Measurements from ENCODE around the gene RPL36.

RPL36 gene

DNA sequence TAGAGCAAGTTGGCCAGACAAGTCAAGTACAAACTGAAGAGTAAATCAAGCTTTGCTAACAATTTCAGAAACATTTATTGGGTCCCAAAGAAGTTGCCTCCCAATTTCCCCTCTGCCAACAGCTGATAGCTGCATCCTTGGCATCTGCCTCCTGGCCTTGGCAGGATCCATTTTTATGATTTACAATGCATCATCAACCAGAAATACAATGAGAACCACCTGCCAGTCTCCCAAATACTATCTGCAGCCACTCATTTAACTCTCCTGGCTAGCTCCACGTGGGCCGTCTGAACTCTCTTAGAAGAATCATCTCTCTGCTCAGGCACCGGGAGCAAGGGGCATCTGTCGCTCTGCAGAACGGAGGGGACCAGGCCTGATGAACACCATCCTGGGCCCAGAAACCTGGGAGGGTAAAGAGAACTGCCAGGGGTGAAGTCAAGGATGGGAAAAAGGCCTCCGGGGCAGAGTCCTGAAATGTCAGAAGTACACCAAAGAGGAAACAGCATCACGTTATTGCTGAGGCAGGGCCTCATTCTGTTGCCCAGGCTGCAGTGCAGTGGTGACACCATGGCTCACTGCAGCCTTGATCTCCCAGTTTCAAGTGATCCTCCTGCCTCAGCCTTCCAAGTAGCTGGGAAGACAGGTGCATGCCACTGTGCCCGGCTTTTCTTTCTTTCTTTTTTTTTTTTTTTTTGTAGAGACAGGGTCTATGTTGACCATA is 27.3 kb downstream of the RPL36 start:
- ATAC-seq: no peak
- TF ChIP-seq OSR1 (CRISPR knock-in tag; IDR thresholded peaks at IDR 0.05) (no peak), RARB (CRISPR knock-in tag; IDR thresholded peaks at IDR 0.05) (no peak), ZFP3 (CRISPR knock-in tag; IDR thresholded peaks at IDR 0.05) (no peak), ZNF70 (CRISPR knock-in tag; IDR thresholded peaks at IDR 0.05) (no peak), BACH2 (CRISPR knock-in tag; IDR thresholded peaks at IDR 0.05; ENCODE audit: borderline replicate concordance) (no peak), ZC3H10 (CRISPR knock-in tag; IDR thresholded peaks at IDR 0.05) (no peak), PPARA (CRISPR knock-in tag; IDR thresholded peaks at IDR 0.05; ENCODE audit: borderline replicate concordance) (no peak), ESRRG (CRISPR knock-in tag; IDR thresholded peaks at IDR 0.05) (no peak), ISL1 (CRISPR knock-in tag; IDR thresholded peaks at IDR 0.05) (no peak), ARNTL (CRISPR knock-in tag; IDR thresholded peaks at IDR 0.05; ENCODE audit: borderline replicate concordance, low read depth) (no peak), ZFP30 (CRISPR knock-in tag; IDR thresholded peaks at IDR 0.05) (no peak)
- TF ChIP-seq, protein P1, sequence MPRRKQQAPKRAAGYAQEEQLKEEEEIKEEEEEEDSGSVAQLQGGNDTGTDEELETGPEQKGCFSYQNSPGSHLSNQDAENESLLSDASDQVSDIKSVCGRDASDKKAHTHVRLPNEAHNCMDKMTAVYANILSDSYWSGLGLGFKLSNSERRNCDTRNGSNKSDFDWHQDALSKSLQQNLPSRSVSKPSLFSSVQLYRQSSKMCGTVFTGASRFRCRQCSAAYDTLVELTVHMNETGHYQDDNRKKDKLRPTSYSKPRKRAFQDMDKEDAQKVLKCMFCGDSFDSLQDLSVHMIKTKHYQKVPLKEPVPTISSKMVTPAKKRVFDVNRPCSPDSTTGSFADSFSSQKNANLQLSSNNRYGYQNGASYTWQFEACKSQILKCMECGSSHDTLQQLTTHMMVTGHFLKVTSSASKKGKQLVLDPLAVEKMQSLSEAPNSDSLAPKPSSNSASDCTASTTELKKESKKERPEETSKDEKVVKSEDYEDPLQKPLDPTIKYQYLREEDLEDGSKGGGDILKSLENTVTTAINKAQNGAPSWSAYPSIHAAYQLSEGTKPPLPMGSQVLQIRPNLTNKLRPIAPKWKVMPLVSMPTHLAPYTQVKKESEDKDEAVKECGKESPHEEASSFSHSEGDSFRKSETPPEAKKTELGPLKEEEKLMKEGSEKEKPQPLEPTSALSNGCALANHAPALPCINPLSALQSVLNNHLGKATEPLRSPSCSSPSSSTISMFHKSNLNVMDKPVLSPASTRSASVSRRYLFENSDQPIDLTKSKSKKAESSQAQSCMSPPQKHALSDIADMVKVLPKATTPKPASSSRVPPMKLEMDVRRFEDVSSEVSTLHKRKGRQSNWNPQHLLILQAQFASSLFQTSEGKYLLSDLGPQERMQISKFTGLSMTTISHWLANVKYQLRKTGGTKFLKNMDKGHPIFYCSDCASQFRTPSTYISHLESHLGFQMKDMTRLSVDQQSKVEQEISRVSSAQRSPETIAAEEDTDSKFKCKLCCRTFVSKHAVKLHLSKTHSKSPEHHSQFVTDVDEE (CRISPR knock-in tag; IDR thresholded peaks at IDR 0.05): no peak
- TF ChIP-seq, protein P2, sequence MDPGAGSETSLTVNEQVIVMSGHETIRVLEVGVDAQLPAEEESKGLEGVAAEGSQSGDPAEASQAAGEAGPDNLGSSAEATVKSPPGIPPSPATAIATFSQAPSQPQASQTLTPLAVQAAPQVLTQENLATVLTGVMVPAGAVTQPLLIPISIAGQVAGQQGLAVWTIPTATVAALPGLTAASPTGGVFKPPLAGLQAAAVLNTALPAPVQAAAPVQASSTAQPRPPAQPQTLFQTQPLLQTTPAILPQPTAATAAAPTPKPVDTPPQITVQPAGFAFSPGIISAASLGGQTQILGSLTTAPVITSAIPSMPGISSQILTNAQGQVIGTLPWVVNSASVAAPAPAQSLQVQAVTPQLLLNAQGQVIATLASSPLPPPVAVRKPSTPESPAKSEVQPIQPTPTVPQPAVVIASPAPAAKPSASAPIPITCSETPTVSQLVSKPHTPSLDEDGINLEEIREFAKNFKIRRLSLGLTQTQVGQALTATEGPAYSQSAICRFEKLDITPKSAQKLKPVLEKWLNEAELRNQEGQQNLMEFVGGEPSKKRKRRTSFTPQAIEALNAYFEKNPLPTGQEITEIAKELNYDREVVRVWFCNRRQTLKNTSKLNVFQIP (CRISPR knock-in tag; IDR thresholded peaks at IDR 0.05; ENCODE audit: borderline replicate concordance, low read depth): no peak
- TF ChIP-seq, protein P3, sequence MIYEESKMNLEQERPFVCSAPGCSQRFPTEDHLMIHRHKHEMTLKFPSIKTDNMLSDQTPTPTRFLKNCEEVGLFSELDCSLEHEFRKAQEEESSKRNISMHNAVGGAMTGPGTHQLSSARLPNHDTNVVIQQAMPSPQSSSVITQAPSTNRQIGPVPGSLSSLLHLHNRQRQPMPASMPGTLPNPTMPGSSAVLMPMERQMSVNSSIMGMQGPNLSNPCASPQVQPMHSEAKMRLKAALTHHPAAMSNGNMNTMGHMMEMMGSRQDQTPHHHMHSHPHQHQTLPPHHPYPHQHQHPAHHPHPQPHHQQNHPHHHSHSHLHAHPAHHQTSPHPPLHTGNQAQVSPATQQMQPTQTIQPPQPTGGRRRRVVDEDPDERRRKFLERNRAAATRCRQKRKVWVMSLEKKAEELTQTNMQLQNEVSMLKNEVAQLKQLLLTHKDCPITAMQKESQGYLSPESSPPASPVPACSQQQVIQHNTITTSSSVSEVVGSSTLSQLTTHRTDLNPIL (CRISPR knock-in tag; IDR thresholded peaks at IDR 0.05; ENCODE audit: low read depth): no peak
- TF ChIP-seq, protein P4, sequence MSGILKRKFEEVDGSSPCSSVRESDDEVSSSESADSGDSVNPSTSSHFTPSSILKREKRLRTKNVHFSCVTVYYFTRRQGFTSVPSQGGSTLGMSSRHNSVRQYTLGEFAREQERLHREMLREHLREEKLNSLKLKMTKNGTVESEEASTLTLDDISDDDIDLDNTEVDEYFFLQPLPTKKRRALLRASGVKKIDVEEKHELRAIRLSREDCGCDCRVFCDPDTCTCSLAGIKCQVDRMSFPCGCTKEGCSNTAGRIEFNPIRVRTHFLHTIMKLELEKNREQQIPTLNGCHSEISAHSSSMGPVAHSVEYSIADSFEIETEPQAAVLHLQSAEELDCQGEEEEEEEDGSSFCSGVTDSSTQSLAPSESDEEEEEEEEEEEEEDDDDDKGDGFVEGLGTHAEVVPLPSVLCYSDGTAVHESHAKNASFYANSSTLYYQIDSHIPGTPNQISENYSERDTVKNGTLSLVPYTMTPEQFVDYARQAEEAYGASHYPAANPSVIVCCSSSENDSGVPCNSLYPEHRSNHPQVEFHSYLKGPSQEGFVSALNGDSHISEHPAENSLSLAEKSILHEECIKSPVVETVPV (CRISPR knock-in tag; IDR thresholded peaks at IDR 0.05): no peak

DNA sequence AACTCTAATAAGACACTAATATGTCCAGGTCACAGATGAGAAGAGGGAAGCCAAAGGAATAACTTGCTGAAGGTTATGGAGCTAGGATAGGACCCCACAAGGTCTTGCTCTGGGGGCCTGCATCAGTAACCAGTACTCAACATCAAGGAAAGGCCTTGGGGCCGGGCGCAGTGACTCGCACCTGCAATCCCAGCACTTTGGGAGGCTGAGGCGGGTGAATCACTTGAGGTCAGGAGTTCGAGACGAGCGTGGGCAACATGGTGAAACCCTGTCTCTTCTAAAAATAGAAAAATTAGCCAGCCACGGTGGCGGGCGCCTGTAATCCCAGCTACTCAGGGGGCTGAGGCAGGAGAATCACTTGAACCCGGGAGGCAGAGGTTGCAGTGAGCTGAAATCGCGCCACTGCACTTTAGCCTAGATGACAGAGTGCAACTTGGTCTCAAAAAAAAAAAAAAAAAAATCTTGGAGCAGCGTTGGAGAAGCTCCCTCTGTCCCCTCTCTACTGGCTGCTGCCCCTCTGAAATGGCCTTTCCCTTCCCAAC is 28.0 kb downstream of the RPL36 start:
- no peak for ATAC-seq
- no peak for TF ChIP-seq ZNF70 (CRISPR knock-in tag; IDR thresholded peaks at IDR 0.05)

DNA sequence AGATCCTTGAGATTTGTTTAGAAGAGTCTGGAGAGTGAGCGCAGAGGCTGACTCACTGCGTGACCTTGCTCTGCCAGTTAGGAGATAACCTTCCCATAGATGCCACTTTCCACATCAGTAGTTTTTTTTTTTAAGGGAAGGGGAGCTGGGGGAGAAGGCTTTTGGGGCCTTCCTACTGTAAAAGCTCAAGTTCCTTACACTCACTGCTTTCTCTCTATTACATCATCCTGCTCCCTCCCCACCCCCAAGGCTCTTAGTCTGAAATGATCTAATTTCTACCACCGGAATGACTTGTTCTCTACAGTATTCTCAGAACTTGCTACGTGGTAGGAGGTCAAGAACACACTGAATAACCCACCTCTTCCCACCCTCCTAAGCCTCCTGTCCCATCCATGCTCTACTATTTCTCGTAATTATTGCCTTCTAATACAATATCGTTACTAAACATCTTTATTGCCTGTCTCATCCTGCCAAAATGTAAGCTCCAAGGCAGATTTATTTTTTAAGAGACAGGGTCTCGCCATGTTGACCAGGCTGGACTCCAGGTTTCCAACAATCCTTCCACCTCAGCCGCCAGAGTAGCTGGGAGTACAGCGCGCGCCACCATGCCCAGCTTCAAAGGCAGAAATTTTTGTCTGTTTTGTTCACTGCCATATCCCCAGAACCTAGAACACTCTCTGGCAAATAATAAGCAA is 28.6 kb downstream of the RPL36 start:
- ATAC-seq: no peak
- TF ChIP-seq BACH2 (CRISPR knock-in tag; IDR thresholded peaks at IDR 0.05; ENCODE audit: borderline replicate concordance) (no peak), ZNF565 (CRISPR knock-in tag; conservative IDR thresholded peaks at IDR 0.05; ENCODE audit: low read depth) (no peak), ZFP3 (CRISPR knock-in tag; IDR thresholded peaks at IDR 0.05) (no peak), SNAI2 (CRISPR knock-in tag; IDR thresholded peaks at IDR 0.05) (no peak), ARNTL (CRISPR knock-in tag; IDR thresholded peaks at IDR 0.05; ENCODE audit: borderline replicate concordance, low read depth) (no peak), ZNF70 (CRISPR knock-in tag; IDR thresholded peaks at IDR 0.05) (no peak), PPARA (CRISPR knock-in tag; IDR thresholded peaks at IDR 0.05; ENCODE audit: borderline replicate concordance) (no peak), OSR1 (CRISPR knock-in tag; IDR thresholded peaks at IDR 0.05) (no peak), TCF4 (CRISPR knock-in tag; IDR thresholded peaks at IDR 0.05; ENCODE audit: borderline replicate concordance) (no peak), ISL1 (CRISPR knock-in tag; IDR thresholded peaks at IDR 0.05) (no peak), ESRRG (CRISPR knock-in tag; IDR thresholded peaks at IDR 0.05) (no peak)
- TF ChIP-seq, protein P1 (CRISPR knock-in tag; IDR thresholded peaks at IDR 0.05): no peak
- TF ChIP-seq, protein P3 (CRISPR knock-in tag; IDR thresholded peaks at IDR 0.05; ENCODE audit: low read depth): no peak
- TF ChIP-seq, protein P5, sequence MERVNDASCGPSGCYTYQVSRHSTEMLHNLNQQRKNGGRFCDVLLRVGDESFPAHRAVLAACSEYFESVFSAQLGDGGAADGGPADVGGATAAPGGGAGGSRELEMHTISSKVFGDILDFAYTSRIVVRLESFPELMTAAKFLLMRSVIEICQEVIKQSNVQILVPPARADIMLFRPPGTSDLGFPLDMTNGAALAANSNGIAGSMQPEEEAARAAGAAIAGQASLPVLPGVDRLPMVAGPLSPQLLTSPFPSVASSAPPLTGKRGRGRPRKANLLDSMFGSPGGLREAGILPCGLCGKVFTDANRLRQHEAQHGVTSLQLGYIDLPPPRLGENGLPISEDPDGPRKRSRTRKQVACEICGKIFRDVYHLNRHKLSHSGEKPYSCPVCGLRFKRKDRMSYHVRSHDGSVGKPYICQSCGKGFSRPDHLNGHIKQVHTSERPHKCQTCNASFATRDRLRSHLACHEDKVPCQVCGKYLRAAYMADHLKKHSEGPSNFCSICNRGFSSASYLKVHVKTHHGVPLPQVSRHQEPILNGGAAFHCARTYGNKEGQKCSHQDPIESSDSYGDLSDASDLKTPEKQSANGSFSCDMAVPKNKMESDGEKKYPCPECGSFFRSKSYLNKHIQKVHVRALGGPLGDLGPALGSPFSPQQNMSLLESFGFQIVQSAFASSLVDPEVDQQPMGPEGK (CRISPR knock-in tag; IDR thresholded peaks at IDR 0.05; ENCODE audit: borderline replicate concordance): no peak

Data from SK-N-SH treated with all-trans-retinoic acid at 6 μM for 48 hours (cell line).